ENCODE data around the gene TIFAB.

The TIFAB gene

DNA sequence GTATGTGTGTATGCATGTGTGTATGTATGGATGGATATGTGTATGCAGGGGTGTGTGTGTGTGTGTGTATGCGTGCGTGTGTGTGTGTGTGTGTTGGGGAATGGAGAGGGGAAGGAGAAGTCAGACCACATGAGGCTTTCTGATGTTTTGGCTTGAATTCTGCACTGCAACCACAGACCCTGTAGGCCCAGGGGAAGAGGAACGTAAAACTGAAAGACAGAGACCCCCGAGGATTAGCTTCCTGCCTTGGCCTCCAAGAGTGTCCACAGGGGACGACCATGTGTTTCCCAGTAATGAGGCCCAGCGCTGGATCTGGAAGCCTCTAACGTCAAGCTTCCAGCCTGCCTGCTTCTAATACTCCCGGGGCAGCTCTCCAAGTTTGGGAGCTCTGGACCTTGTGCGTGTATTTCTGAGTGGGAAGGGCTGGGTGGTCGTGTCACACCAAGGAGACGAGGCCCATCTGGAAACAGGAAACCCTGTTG is 10.8 kb downstream of the TIFAB start:
- no peak for FAIRE-seq

GRCh38 chr5:135440916-135441315 is 11.2 kb downstream of the TIFAB start:
- no peak for FAIRE-seq

- no peak for FAIRE-seq
These were observed 12.6 kb downstream of the TIFAB start for GRCh38 chr5:135439231-135440205.

DNA sequence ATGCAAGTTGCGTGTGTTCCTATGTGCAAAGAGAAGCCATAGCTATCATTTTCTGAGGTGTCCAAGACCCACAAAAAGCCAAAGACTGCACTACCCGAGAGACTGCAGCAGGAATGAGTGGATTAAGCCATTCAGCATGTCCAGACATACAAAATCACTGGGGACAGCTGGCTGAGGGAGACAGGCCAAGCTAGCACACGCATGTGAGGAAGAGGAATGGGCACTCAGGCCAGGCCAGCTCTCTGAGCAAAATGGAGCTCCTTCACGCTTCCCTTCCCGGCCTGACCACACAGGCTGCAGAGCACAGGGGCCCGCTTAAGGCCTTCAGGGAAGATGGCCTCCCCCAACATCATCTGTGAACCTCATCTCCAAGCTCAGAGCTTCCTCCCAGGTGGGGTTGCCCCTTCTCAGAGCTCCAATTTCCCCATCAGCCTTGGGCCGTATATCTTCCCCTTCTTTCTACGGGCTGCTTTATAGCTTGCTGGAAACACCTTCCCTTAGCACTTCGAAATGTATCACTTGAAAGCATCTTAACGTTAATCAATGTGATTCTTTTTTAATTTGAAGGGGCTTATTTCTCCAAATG is 13.4 kb downstream of the TIFAB start:
- FAIRE-seq: no peak

DNA sequence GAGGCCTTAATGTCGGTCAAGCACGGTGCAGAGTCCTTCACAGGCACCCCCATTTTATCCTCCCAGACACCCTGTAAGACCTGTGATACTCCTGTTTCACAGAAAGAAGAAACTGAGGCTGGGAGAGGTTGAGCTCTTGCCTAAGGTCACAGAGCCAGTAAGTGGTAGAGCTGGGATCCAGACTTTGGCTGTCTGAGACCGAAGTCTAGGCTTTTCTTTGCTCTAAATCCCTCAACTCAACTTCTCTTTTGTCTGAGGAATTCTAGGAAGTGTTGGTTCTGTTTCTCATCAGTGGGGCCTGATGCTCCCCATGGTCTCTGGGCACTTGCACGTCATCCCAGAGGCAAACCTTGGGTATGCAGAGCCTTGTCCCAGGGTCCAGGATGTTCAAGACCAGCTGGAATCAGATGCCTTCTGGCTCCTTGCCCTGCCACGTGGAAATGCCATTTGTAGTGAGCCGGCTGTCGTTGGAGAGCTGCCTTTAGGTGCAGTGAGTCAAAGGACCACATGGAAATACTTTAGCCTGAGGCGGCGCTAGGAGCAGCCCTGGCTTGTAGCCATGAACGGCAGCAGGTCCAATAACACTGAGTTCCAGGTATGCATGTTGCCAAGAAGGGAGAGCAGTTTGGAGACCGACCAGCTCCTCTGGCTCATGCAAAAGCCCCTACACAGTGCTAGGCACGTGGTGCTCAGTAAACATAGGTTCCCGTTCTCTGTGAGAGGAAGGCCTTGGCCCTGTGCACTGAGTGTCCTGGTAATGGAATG is 14.2 kb downstream of the TIFAB start:
- no peak for FAIRE-seq

DNA sequence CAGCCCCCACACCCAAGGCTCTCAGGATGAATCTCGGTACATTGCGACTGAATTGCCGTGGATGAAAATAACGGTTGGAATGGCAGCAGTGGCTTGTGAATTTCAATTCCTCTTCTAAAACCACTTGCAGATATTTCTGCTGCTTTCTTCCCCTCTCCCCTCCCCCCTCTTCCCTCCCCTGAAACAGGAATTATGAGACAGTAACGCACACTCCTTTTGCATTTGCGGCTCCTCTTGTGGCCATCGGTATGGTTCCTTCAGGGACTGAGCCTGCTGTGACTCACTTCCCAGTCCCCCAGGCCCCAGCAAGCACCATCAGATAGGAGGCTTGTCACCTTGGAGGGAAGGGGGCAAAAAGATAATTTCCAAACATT is 14.7 kb downstream of the TIFAB start:
- FAIRE-seq: no peak

DNA sequence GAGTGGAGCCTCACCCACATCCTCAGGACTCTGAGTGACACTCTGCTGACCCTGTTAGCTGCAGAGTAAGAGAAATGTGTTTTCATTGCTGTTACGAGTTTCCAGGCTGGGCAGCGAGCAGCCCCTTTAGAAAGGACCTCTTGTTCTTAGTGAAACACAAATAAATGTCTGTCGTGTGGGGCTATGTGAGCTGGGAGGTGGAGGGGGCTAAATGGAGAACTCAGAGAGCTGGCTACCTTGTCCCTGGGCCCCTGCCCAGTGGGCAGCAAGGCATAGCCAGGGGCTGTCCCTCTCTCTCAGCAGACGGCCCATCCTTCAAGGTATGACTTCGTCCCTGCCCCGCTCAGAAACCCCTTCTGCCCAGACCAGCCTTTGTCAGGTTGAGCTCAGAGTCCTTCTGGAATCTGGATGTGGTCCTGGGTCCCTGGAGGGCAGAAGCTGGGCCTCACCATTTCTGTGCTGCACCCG is 15.2 kb downstream of the TIFAB start:
- FAIRE-seq: no peak

- no peak for FAIRE-seq
These were observed 16.5 kb downstream of the TIFAB start for GRCh38 chr5:135435467-135436330.

DNA sequence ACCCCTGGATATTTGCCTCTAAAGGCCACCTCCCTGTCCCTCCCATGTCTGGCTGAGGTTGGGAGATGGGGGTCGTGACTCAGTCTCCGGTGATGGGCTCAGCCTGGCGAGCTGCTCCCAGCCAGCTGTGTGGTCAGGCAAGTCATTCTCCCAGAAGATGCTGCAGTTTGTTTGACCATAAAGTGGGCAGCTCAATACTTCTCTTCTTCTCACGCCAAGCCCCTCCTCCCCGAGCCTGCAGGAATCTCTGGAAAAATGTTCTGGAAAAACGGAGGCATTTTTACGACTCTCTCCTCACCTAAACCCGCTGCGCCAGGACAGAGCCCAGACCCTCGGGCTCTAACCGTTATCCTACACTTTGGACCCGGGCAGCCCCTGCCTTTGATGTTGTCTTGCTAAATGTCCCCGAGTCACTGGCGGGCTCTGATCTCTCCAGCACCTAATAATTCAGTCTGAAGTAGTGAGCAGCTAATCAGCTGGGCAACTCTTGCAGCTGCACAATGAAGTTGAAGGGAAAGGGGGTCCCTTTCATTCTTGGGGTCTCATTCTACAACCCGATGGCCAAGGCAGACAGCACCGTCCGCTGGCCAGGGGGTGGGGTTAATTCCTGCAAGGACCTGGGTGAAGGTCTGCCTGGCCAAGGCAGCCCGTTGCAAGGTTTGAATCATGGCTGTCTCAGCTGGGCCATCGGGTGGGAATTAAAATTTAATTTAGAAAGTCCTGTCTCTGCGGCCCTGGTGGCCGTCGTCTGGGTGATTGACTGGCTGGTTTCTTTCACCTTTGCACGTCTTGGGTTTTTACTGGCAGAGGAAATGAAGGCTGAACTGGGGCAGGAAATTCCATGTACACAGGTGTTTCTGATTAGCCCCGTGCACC is 17.3 kb downstream of the TIFAB start:
- no peak for FAIRE-seq

DNA sequence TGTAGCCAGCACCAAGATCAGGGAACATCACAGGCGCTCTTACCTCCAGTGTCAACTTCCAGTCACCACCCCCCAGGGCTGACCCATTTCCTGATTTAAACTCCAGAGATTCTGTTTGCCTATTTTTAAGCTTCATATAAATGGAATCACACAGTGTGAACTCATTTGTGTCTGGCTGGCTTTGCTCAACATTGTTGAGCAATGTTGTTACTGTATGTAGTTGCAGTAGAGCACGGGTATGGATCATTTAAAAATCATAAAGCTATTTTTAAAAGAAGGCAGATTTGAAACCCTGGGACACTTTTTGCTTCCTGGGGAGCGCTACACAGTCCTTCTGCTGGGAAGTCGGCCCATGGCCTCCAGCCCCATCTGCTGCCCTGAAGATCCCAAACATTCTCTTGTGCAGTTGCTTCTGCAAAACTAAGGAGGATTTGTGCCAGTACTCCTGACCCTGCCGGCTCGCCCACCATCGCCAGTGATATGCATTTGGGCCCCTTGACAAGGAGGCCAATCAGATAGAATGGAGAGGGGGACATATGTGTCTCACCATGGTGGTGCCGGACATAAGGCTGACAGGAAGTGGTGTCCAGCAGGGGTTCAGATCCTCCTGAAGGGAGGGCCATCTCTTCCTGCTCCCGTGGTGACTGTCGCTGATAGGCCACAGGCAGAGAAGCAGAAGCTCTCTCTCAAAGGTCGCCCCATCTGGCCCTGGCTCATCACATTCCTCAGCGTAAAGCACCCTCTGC is 18.3 kb downstream of the TIFAB start:
- no peak for FAIRE-seq

DNA sequence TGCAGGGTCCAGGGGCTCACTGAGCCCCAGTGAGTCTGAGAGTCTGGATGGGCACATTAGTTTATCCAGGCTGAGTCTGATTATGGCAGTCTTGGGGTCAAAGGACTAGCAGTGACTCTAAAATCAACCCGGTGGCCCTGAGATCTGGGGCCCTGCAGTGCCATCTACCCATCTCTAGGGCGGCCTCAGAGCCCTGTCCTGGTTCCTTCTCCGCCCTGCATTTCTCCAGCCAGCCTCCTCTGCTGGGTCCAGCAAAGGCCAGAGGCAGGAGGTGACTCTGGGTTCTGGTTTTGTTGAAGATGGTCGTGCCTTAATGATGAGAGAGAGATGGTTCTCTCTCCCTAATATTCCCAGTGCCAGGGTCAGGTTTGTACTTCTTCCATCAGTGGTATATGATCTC is 20.0 kb downstream of the TIFAB start:
- no peak for FAIRE-seq

DNA sequence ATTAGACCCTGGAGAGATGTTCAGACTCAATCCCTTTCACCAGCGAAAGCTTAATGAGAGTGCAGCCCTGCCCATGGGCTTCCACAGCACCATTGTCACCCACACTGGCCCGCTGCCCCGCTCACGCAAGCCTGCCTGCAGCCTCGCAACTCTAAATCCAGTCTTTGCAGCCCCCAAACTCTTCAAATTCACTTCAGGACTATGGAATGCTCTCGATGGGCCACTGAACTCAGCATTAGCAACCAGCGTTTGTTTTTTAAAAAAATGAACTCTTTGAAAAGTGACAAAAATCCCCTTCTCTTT is 22.1 kb downstream of the TIFAB start:
- FAIRE-seq: no peak

DNA sequence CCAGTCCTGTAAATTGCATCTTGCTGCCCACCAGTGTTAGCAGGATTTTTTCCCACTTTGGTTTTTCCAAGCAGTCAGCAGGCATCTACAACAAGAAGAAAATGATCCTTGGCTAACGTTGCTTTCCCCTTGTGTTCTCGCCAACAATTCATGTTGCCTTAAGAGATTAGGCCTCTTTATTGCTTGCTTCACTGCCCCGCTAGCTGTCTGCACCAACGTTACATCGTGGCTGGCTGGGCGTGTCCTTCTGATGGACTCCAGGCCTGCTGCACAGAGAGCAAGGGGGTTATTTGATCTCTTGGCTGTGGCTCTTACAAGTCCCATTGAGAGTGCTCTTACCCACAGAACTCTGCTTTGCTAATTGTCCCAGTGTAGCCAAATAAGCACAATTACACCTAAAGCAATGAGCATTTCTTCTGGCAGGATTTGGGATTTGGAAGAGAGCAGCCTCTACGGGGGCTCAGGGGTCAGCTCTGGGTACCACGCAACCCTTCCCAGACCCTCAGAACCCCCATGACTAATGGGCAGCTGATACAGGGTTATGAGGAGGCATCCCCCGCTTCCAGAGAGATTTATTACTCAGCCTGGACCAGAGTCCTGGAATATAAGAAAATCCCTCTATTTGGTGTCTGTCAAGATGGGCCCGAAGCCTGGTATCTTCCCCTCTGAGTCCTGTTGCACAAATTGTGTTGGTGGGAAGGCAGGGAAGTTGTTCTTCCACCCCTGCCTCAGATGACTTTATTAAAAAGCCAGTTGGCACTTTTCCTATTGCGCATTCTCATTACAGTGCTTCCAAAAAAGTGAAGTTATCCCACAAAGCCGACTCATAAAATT is 22.6 kb downstream of the TIFAB start:
- no peak for FAIRE-seq

DNA sequence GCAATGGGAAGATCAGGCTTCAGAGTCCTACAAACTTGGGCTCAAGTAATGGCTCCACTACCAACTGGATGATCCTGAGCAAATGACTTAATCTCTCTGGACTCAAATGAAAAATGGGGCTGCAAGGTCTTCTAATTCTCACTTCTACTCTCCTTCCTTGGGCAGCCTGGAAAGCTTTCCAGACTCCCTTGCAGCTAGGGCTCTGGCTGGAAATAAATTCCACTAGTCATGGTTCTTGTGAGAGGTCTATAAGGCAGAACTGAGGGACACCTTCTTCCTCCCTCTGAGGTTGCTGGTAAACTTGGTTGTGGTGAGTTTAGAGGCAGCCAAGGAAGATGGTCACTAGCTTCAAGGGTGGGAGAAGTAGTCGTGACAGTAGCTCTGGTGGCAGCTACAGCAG is 23.6 kb downstream of the TIFAB start:
- no peak for FAIRE-seq

GRCh38 chr5:135426102-135427082 is 25.8 kb downstream of the TIFAB start:
- no peak for FAIRE-seq

GRCh38 chr5:135425641-135426040 is 26.5 kb downstream of the TIFAB start:
- no peak for FAIRE-seq

- no peak for FAIRE-seq
These were observed 28.3 kb downstream of the TIFAB start for GRCh38 chr5:135423846-135424168.

GRCh38 chr5:135423146-135423845 is 28.9 kb downstream of the TIFAB start:
- no peak for FAIRE-seq

Data from A204.1 (cell line).